H9 (cell line): Measurements from ENCODE around the gene TRIM38. TPM values are rescaled to one million over a fixed set of nuclear protein-coding genes. Genes with fewer than 3 reads are reported as not detected.

Experiments
- DNase-seq: peaks from one replicate; pipeline ENCODE4 v3.0.0-alpha.2; 2017
- H2AFZ ChIP-seq: one replicate; pipeline ENCODE4 v1.6.1; 2013; ENCODE audit warnings: mild to moderate bottlenecking, low read length, control low read depth, moderate library complexity
- H2AK5ac ChIP-seq: 2 replicates; pipeline ENCODE4 v1.6.1; 2013; ENCODE audit warnings: low read length, control low read depth, mixed read lengths; ENCODE audit not compliant: insufficient read length
- H2BK120ac ChIP-seq: one replicate; pipeline ENCODE4 v1.6.1; 2013; ENCODE audit warnings: low read depth, mild to moderate bottlenecking, low read length, control low read depth, inconsistent platforms; ENCODE audit not compliant: poor library complexity, severe bottlenecking
- H2BK12ac ChIP-seq: 2 replicates; pipeline ENCODE4 v1.6.1; 2013; ENCODE audit warnings: low read length, control low read depth, mixed read lengths, low read depth; ENCODE audit not compliant: insufficient read length
- H2BK15ac ChIP-seq: 2 replicates; pipeline ENCODE4 v1.6.1; 2013; ENCODE audit warnings: low read depth, low read length, control low read depth
- H2BK20ac ChIP-seq: one replicate; pipeline ENCODE4 v1.6.1; 2013; ENCODE audit warnings: low read depth, mild to moderate bottlenecking, low read length, control low read depth, inconsistent platforms; ENCODE audit not compliant: poor library complexity, severe bottlenecking
- H2BK5ac ChIP-seq: 2 replicates; pipeline ENCODE4 v1.6.1; 2013; ENCODE audit warnings: low read length, control low read depth, mixed read lengths; ENCODE audit not compliant: insufficient read length
- H3K14ac ChIP-seq: 2 replicates; pipeline ENCODE4 v1.6.1; 2013; ENCODE audit warnings: low read length, control low read depth; ENCODE audit not compliant: insufficient read depth
- H3K18ac ChIP-seq: 2 replicates; pipeline ENCODE4 v1.6.1; 2013; ENCODE audit warnings: low read depth, mild to moderate bottlenecking, mixed read lengths, low read length, control low read depth; ENCODE audit not compliant: insufficient read length
- H3K23ac ChIP-seq: 2 replicates; pipeline ENCODE4 v1.6.1; 2013; ENCODE audit warnings: low read length, control low read depth, mixed read lengths, low read depth; ENCODE audit not compliant: insufficient read length
- H3K23me2 ChIP-seq: 2 replicates; pipeline ENCODE4 v1.6.1; 2013; ENCODE audit warnings: low read depth, mild to moderate bottlenecking, mixed read lengths, low read length, control low read depth; ENCODE audit not compliant: insufficient read length, poor library complexity, severe bottlenecking
- H3K27ac ChIP-seq: 2 replicates; pipeline ENCODE4 v1.5.1; 2013; ENCODE audit warnings: low read length, control low read depth, mixed read lengths, low read depth; ENCODE audit not compliant: insufficient read length
- H3K27me3 ChIP-seq: 2 replicates; pipeline ENCODE4 v1.6.1; 2013; ENCODE audit warnings: low read length, control low read depth, inconsistent platforms; ENCODE audit not compliant: insufficient read depth
- H3K4ac ChIP-seq: 2 replicates; pipeline ENCODE4 v1.6.1; 2013; ENCODE audit warnings: low read depth, mild to moderate bottlenecking, control low read depth, inconsistent platforms, low read length, moderate library complexity
- H3K4me1 ChIP-seq: 2 replicates; pipeline ENCODE4 v1.6.1; 2013; ENCODE audit warnings: low read length, control low read depth, inconsistent platforms; ENCODE audit not compliant: insufficient read depth
- H3K4me2 ChIP-seq: 2 replicates; pipeline ENCODE4 v1.6.1; 2013; ENCODE audit warnings: low read length, control low read depth, mixed read lengths; ENCODE audit not compliant: insufficient read length, insufficient read depth
- H3K56ac ChIP-seq: 2 replicates; pipeline ENCODE4 v1.6.1; 2013; ENCODE audit warnings: low read depth, mild to moderate bottlenecking, mixed read lengths, low read length, control low read depth; ENCODE audit not compliant: insufficient read length
- H3K79me1 ChIP-seq: 2 replicates; pipeline ENCODE4 v1.6.1; 2013; ENCODE audit warnings: low read depth, mild to moderate bottlenecking, moderate library complexity, low read length, control low read depth, inconsistent platforms; ENCODE audit not compliant: insufficient read depth, poor library complexity, severe bottlenecking
- H3K79me2 ChIP-seq: 2 replicates; pipeline ENCODE4 v1.6.1; 2013; ENCODE audit warnings: low read length, control low read depth, inconsistent platforms; ENCODE audit not compliant: insufficient read depth
- H3K9ac ChIP-seq: 2 replicates; pipeline ENCODE4 v1.6.1; 2013; ENCODE audit warnings: low read length, control low read depth, mixed read lengths; ENCODE audit not compliant: insufficient read length; ENCODE audit errors: extremely low read depth
- H3K9me3 ChIP-seq: one replicate; pipeline ENCODE4 v1.6.1; 2013; ENCODE audit warnings: low read depth, low read length, inconsistent platforms; ENCODE audit not compliant: control insufficient read depth
- H3T11ph ChIP-seq: one replicate; pipeline ENCODE4 v1.6.1; 2013; ENCODE audit warnings: mild to moderate bottlenecking, low read length, control low read depth, inconsistent platforms
- H4K20me1 ChIP-seq: one replicate; pipeline ENCODE4 v1.6.1; 2013; ENCODE audit not compliant: control insufficient read depth, insufficient read length, insufficient read depth
- H4K5ac ChIP-seq: 2 replicates; pipeline ENCODE4 v1.6.1; 2013; ENCODE audit warnings: low read depth, mild to moderate bottlenecking, mixed read lengths, low read length, control low read depth; ENCODE audit not compliant: insufficient read length
- H4K8ac ChIP-seq: replicated peaks from 2 replicates; pipeline ENCODE4 v1.6.1; 2013; ENCODE audit warnings: low read length, control low read depth, mixed read lengths, low read depth; ENCODE audit not compliant: insufficient read length
- H4K91ac ChIP-seq: 2 replicates; pipeline ENCODE4 v1.6.1; 2013; ENCODE audit warnings: low read depth, mild to moderate bottlenecking, moderate library complexity, mixed read lengths, low read length, control low read depth; ENCODE audit not compliant: insufficient read length
- H3K27ac Mint-ChIP-seq, 3 experiments: 2 replicates in 2 of 3; 3 replicates in 1 of 3; pipeline ENCODE4 v1.8.0; 2020 to 2021; ENCODE audit warnings: mixed read lengths in 3 of 3, mild to moderate bottlenecking in 1 of 3, moderate library complexity in 1 of 3
- H3K27me3 Mint-ChIP-seq: 2 replicates; pipeline ENCODE4 v1.8.0; 2021; ENCODE audit warnings: low read depth, mild to moderate bottlenecking, moderate library complexity, mixed read lengths
- H3K36me3 Mint-ChIP-seq, 3 experiments: 2 replicates in 2 of 3; 3 replicates in 1 of 3; pipeline ENCODE4 v1.8.0; 2020 to 2021; ENCODE audit warnings: low read depth in 3 of 3, mixed read lengths in 3 of 3; ENCODE audit not compliant: insufficient read depth in 1 of 3
- H3K4me1 Mint-ChIP-seq, 2 experiments: 2 replicates each; pipeline ENCODE4 v1.8.0; 2020; ENCODE audit warnings: mixed read lengths in 2 of 2
- H3K4me3 Mint-ChIP-seq, 2 experiments: 2 replicates in 1 of 2; 3 replicates in 1 of 2; pipeline ENCODE4 v1.8.0; 2020 to 2021; ENCODE audit warnings: mild to moderate bottlenecking in 2 of 2, mixed read lengths in 2 of 2, moderate library complexity in 1 of 2
- H3K9me3 Mint-ChIP-seq, 2 experiments: 2 replicates in 1 of 2; 3 replicates in 1 of 2; pipeline ENCODE4 v1.8.0; 2020; ENCODE audit warnings: mild to moderate bottlenecking in 2 of 2, mixed read lengths in 2 of 2, moderate library complexity in 1 of 2
- CTCF ChIP-seq: fragments of 200-600 bp; sonication (generic); conservative IDR thresholded peaks from 3 replicates; pipeline ENCODE4 v1.8.0; 2021; ENCODE audit warnings: antibody characterized with exemption, mild to moderate bottlenecking
- WGBS: extraction: QIAGEN DNeasy Blood & Tissue Kit; methylation state at CpG from one replicate; pipeline ENCODE4 v1.1.7; 2013; ENCODE audit warnings: missing lambda C conversion rate, low lambda C conversion rate, mixed read lengths; ENCODE audit not compliant: insufficient read length; ENCODE audit errors: extremely low coverage; 5-methylcytosine and 5-hydroxymethylcytosine counted together
- total RNA-seq: library from RNA; stranded (reverse); gene quantifications from 2 replicates; pipeline ENCODE4 v1.2.1, GENCODE V29; 2021

The TRIM38 gene
- total RNA-seq, 1 experiment from 2014 or later = 0.61 TPM

GRCh38 chr6:26022132-26022472 lies 59.5 kb downstream of the TRIM38 start:
- Histone ChIP-seq H2BK20ac (no peak overlapping the region), H3K27me3 (no peaks in the 10 kb centered on the region), H3K27ac (peak overlapping the region; percentile 96), H2BK5ac (no peak overlapping the region), H3K4me1 (no peaks in the 10 kb centered on the region; the same call in 1 of the 2 replicates), H4K91ac (no peak overlapping the region), H3T11ph (no peak overlapping the region), H3K23me2 (peaks cover 19% of the 10 kb centered on the region), H3K9me3 (no peaks in the 10 kb centered on the region), H3K18ac (peak overlapping the region; percentile 77), H2BK120ac (no peak overlapping the region), H3K23ac (no peak overlapping the region), H2BK12ac (no peak overlapping the region), H3K14ac (peak overlapping the region; percentile 57; the same call in 1 of the 2 replicates), H2BK15ac (no peak overlapping the region), H4K20me1 (no peaks in the 10 kb centered on the region), H2AK5ac (no peak overlapping the region), H3K79me2 (no peaks in the 10 kb centered on the region), H4K5ac (no peak overlapping the region), H4K8ac (peak overlapping the region; percentile 43), H3K4me2 (peak overlapping the region; percentile 89), H3K9ac (peak overlapping the region; percentile 85), H3K79me1 (no peaks in the 10 kb centered on the region), H3K4ac (no peak overlapping the region; the same call in 1 of the 2 replicates), H2AFZ (no peak overlapping the region), H3K56ac (no peak overlapping the region)
- Mint-ChIP-seq H3K27me3 (no peaks in the 10 kb centered on the region; the same call in 1 of the 2 replicates), H3K36me3 (no peaks in the 10 kb centered on the region), H3K9me3 (no peaks in the 10 kb centered on the region; a peak in 1 of 5 replicates), H3K4me1 (peaks cover 42 to 65% of the 10 kb centered on the region in 2 experiments), H3K27ac (peak overlapping the region; percentile 99 to 100 (median 100)), H3K4me3 (peak overlapping the region; percentile 89 to 98)
- TF ChIP-seq CTCF = no peak
- DNase-seq = no peak
- no CpG with 5 or more reads among the region's 5 CpGs for WGBS
